K562 (cell line): ENCODE data around the gene ETS2. TPM values are rescaled to one million over a fixed set of nuclear protein-coding genes. Genes with fewer than 3 reads are reported as not detected.

ENCODE experiments used
- ARID3A ChIP-seq: IDR thresholded peaks from 2 replicates; pipeline ENCODE4 v1.6.1; 2012; ENCODE audit warnings: low read depth, low read length, improper control_type of control experiment, borderline replicate concordance
- ATF3 ChIP-seq, 2 experiments: fragments of 450-650 bp in 1 of 2; sonication (generic) in 1 of 2; formaldehyde crosslinking in 1 of 2; IDR thresholded peaks in 1 of 2; conservative IDR thresholded peaks in 1 of 2; 2 replicates each; pipeline versions ENCODE4 v1.6.1 to v1.8.1; 2016 to 2023; ENCODE audit warnings: mild to moderate bottlenecking in 2 of 2, moderate library complexity in 2 of 2, inconsistent platforms in 1 of 2, missing genetic modification reagents in 1 of 2
- CEBPB ChIP-seq: fragments of 450-650 bp; IDR thresholded peaks from 2 replicates; pipeline ENCODE4 v1.6.1; 2016; ENCODE audit warnings: missing genetic modification characterization, missing compliant biosample characterization
- CREB3 ChIP-seq: fragments of 450-650 bp; conservative IDR thresholded peaks from 2 replicates; pipeline ENCODE4 v1.6.1; 2016; ENCODE audit warnings: missing genetic modification characterization, low read depth, mild to moderate bottlenecking, missing compliant biosample characterization, moderate library complexity
- DPF2 ChIP-seq: fragments of 450-650 bp; IDR thresholded peaks from 2 replicates; pipeline ENCODE4 v1.6.1; 2016
- ETV6 ChIP-seq, 3 experiments: fragments of 150-350 bp in 1 of 3; sonication (generic) in 1 of 3; formaldehyde crosslinking in 1 of 3; IDR thresholded peaks; 2 replicates each; pipeline versions ENCODE4 v1.6.1 to v1.8.0; 2014 to 2022; ENCODE audit warnings: borderline replicate concordance in 2 of 3, low read depth in 2 of 3, antibody characterized with exemption in 1 of 3, low read length in 1 of 3, mild to moderate bottlenecking in 1 of 3, missing genetic modification reagents in 1 of 3
- MBD2 ChIP-seq: sonication (generic); IDR thresholded peaks from 2 replicates; pipeline ENCODE4 v1.6.1; 2016; ENCODE audit warnings: low read depth, borderline replicate concordance
- NCOA1 ChIP-seq: fragments of 450-650 bp; IDR thresholded peaks from 2 replicates; pipeline ENCODE4 v1.6.1; 2016; ENCODE audit warnings: low read depth
- RNF2 ChIP-seq: sonication (generic); IDR thresholded peaks from 2 replicates; pipeline ENCODE4 v1.6.1; 2016
- SP1 ChIP-seq: sonication (generic); formaldehyde crosslinking; IDR thresholded peaks from 2 replicates; pipeline ENCODE4 v1.8.1; 2022; ENCODE audit warnings: mild to moderate bottlenecking, missing genetic modification reagents
- ZNF232 ChIP-seq: sonication (generic); formaldehyde crosslinking; IDR thresholded peaks from 2 replicates; pipeline ENCODE4 v1.8.0; 2022; ENCODE audit warnings: mild to moderate bottlenecking, missing genetic modification reagents
- ZNF395 ChIP-seq: fragments of 200-800 bp; sonication (Bioruptor generic); IDR thresholded peaks from 2 replicates; pipeline ENCODE4 v1.6.1; 2017; ENCODE audit warnings: missing genetic modification characterization, missing compliant biosample characterization
- ZNF444 ChIP-seq: fragments of 250-450 bp; sonication (Bioruptor Pico); IDR thresholded peaks from 2 replicates; pipeline ENCODE4 v1.4.0; 2020; ENCODE audit warnings: mild to moderate bottlenecking, moderate library complexity
- ZNF589 ChIP-seq: fragments of 200-800 bp; sonication (Bioruptor generic); IDR thresholded peaks from 2 replicates; pipeline ENCODE4 v1.6.1; 2016; ENCODE audit warnings: low read depth, missing genetic modification characterization, missing compliant biosample characterization
- polyA plus RNA-seq, 8 experiments: library from polyadenylated mRNA; depleted of rRNA in 4 of 8; stranded (reverse) in 5 of 8; unstranded in 3 of 8; fragments of >200 nt; fragmentation: Nextera tagmentation in 2 of 8; fragmentation: Illumina TruSeq in 1 of 8; extraction: Ambion mirVana in 2 of 8; extraction: Trizol in 1 of 8; gene quantifications; 2 replicates each; pipeline versions ENCODE4 v1.2.1 to v1.2.3, GENCODE V29; 2011 to 2014; ENCODE audit warnings: inconsistent platforms in 1 of 8, missing spikeins in 1 of 8
- total RNA-seq, 7 experiments: library from RNA; depleted of rRNA in 6 of 7; stranded (reverse); fragments of >200 nt in 6 of 7; fragmentation: Illumina TruSeq in 2 of 7; extraction: Trizol in 2 of 7; gene quantifications; 2 replicates each; pipeline versions ENCODE4 v1.2.1 to v1.2.3, GENCODE V29; 2011 to 2021; ENCODE audit warnings: low replicate concordance in 1 of 7
- TF ChIP-seq, protein P1 (sequence below): sonication (generic); formaldehyde crosslinking; IDR thresholded peaks from 2 replicates; pipeline ENCODE4 v1.8.1; 2023; ENCODE audit warnings: missing genetic modification reagents, mild to moderate bottlenecking, borderline replicate concordance

ETS2 gene
- total and polyA plus RNA-seq, 9 of the 15 experiments (the other 6 are each of a cell fraction or from before 2014, with no cell fraction given), result 1.7 to 24.4 (median 12.2) TPM

DNA sequence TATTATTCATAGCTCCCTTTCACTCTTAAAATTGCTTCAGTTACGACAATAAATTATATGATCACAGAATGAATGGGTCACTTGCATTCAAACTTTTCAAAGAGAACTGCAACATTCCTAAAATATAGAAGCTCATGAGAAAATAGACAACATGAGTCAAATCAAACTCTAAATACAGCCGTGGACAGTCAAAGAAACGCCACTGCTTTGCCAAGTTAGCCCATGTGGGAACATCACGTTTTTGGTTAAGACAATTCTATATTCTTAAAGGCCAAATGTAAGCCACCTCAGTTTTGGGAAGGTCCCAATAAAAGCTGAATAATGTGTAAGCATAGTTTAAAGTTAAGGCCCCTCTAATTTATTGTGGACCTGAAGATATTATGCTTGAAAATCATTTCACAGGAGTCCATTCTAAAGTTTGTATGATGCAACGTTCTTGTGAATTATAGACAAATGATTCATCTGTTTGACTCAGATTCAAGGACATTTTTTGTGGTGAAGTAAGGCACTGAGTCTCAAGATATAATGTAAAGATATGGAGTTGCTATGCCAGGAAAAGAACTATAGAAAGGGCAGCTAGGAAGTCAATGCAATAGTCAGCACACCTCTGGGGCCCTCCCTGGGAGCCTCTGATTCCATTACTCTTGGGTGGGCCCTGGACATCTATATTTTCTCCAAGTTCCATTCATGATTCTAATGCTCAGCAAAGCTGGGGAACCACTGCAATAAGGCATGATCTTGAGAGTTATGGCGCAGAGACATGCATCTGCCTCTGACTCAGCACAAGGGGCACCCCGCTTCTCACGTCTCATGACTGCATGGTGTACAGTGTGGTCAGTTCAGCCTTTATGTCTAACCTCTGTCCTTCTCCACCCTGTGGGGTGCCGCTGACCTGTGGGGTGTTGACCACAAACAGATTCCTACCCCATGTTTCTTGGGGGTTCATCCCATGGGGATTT, 33.9 kb downstream of the ETS2 start (continued):
- TF ChIP-seq, protein P1, sequence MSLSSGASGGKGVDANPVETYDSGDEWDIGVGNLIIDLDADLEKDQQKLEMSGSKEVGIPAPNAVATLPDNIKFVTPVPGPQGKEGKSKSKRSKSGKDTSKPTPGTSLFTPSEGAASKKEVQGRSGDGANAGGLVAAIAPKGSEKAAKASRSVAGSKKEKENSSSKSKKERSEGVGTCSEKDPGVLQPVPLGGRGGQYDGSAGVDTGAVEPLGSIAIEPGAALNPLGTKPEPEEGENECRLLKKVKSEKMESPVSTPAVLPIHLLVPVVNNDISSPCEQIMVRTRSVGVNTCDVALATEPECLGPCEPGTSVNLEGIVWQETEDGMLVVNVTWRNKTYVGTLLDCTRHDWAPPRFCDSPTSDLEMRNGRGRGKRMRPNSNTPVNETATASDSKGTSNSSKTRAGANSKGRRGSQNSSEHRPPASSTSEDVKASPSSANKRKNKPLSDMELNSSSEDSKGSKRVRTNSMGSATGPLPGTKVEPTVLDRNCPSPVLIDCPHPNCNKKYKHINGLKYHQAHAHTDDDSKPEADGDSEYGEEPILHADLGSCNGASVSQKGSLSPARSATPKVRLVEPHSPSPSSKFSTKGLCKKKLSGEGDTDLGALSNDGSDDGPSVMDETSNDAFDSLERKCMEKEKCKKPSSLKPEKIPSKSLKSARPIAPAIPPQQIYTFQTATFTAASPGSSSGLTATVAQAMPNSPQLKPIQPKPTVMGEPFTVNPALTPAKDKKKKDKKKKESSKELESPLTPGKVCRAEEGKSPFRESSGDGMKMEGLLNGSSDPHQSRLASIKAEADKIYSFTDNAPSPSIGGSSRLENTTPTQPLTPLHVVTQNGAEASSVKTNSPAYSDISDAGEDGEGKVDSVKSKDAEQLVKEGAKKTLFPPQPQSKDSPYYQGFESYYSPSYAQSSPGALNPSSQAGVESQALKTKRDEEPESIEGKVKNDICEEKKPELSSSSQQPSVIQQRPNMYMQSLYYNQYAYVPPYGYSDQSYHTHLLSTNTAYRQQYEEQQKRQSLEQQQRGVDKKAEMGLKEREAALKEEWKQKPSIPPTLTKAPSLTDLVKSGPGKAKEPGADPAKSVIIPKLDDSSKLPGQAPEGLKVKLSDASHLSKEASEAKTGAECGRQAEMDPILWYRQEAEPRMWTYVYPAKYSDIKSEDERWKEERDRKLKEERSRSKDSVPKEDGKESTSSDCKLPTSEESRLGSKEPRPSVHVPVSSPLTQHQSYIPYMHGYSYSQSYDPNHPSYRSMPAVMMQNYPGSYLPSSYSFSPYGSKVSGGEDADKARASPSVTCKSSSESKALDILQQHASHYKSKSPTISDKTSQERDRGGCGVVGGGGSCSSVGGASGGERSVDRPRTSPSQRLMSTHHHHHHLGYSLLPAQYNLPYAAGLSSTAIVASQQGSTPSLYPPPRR (CRISPR knock-in tag), result no peak
- TF ChIP-seq ATF3 (IDR thresholded peaks at IDR 0.05) (peak; percentile 96), ATF3 (CRISPR knock-in tag; conservative IDR thresholded peaks at IDR 0.05) (no peak), MBD2 (no peak), ZNF232 (CRISPR knock-in tag) (no peak), ETV6 (IDR thresholded peaks at IDR 0.05; ENCODE audit: borderline replicate concordance in 1 of 2, low read depth in 2 of 2, low read length in 1 of 2) (no peak), ETV6 (CRISPR knock-in tag; IDR thresholded peaks at IDR 0.05; ENCODE audit: borderline replicate concordance) (no peak), NCOA1 (no peak), ZNF444 (CRISPR knock-in tag) (no peak), ARID3A (no peak), SP1 (CRISPR knock-in tag) (no peak), CEBPB (tag) (peak; percentile 80), DPF2 (0 out of 2 replicates have a peak, but pooled peaks have one; percentile 9), ZNF589 (CRISPR knock-in tag) (peak; percentile 93), RNF2 (no peak; the same call in 1 of the 2 replicates), ZNF395 (CRISPR knock-in tag) (peak; percentile 83), CREB3 (tag) (no peak)
